NCI-H345 treated with DMSO at 0.1 percent for 48 hours (cell line): ENCODE results near the gene SLC11A2.

Experiments used
- DNase-seq: peaks from one replicate; lab custom pipeline; 2025; ENCODE audit not compliant: unreplicated experiment; lab: John Stamatoyannopoulos, UW

Gene SLC11A2

GRCh38 chr12:51025836-51026638, at the start of gene SLC11A2:
SLC11A2 (minus strand) TSS chr12:51026384; CDS start chr12:51010728, 15,656 bp downstream.
- peak; percentile 34 for DNase-seq

GRCh38 chr12:51075390-51075789, 49.2 kb upstream of the SLC11A2 start:
- DNase-seq = no peak

GRCh38 chr12:51071663-51072062, 45.5 kb upstream of the SLC11A2 start:
- no peak for DNase-seq

GRCh38 chr12:51070004-51070403, 43.8 kb upstream of the SLC11A2 start:
- DNase-seq = no peak

GRCh38 chr12:51067771-51068170, 41.6 kb upstream of the SLC11A2 start:
- DNase-seq = no peak

GRCh38 chr12:51067229-51067628, 41.0 kb upstream of the SLC11A2 start:
- no peak for DNase-seq

- DNase-seq = no peak
Observed at GRCh38 chr12:51065530-51065929, 39.3 kb upstream of the SLC11A2 start.

- no peak for DNase-seq
Observed at GRCh38 chr12:51062631-51063397, 36.6 kb upstream of the SLC11A2 start.

GRCh38 chr12:51059086-51059485, 32.9 kb upstream of the SLC11A2 start:
- no peak for DNase-seq

- DNase-seq = no peak
Observed at GRCh38 chr12:51056242-51056641, 30.1 kb upstream of the SLC11A2 start.

- no peak for DNase-seq
Observed at GRCh38 chr12:51055060-51055459, 28.9 kb upstream of the SLC11A2 start.

GRCh38 chr12:51051787-51052186, 25.6 kb upstream of the SLC11A2 start:
- DNase-seq = no peak

GRCh38 chr12:51049525-51049924, 23.3 kb upstream of the SLC11A2 start:
- no peak for DNase-seq

GRCh38 chr12:51048661-51049251, 22.6 kb upstream of the SLC11A2 start:
- DNase-seq = no peak

- DNase-seq = peak; percentile 66
Observed at GRCh38 chr12:51047655-51048540, 21.7 kb upstream of the SLC11A2 start, which contains the start of gene LETMD1. LETMD1 (plus strand) TSS chr12:51048327; CDS start chr12:51048357, 30 bp downstream.

GRCh38 chr12:51036279-51036678, 10.1 kb upstream of the SLC11A2 start:
- no peak for DNase-seq

GRCh38 chr12:51033457-51034089, 7.4 kb upstream of the SLC11A2 start:
- DNase-seq = no peak

GRCh38 chr12:51033048-51033447, 6.9 kb upstream of the SLC11A2 start:
- DNase-seq = no peak

GRCh38 chr12:51028813-51029150, 2.6 kb upstream of the SLC11A2 start:
- DNase-seq = no peak

GRCh38 chr12:51028126-51028812, 2.1 kb upstream of the SLC11A2 start:
- no peak for DNase-seq
